HCT116 (cell line): ENCODE data around the gene RASAL2. TPM values are rescaled to one million over a fixed set of nuclear protein-coding genes. Genes with fewer than 3 reads are reported as not detected.

ENCODE experiments used
- ATAC-seq: fragments of 200-7000 bp; cut with Tn5 transposase; 2 replicates; pipeline ENCODE4 v1.9.1; 2020; ENCODE audit warnings: mild to moderate bottlenecking, moderate library complexity
- BruUV-seq: library from RNA; stranded (reverse); fragments of 400-500 nt; replicated peaks from 2 replicates; lab custom pipeline; 2021; lab: Mats Ljungman, UMichigan
- CTCF ChIA-PET: fragments of 300-600 bp; sonication (Branson Sonifier 250); formaldehyde crosslinking; loops from one replicate; lab custom pipeline; 2021; ENCODE audit warnings: antibody characterized with exemption; lab: Charles Lee
- POLR2A ChIA-PET: fragments of 300-600, 350-600 bp; sonication (Branson Sonifier 250); formaldehyde crosslinking; loops from one replicate; lab custom pipeline; 2021; ENCODE audit warnings: antibody characterized with exemption; lab: Charles Lee
- RAD21 ChIA-PET, 2 experiments: fragments of 300-600 bp; sonication (Branson Sonifier 250); formaldehyde crosslinking; loops; one replicate each; lab custom pipeline; 2023; ENCODE audit warnings: low total read pairs in 2 of 2; ENCODE audit not compliant: uncharacterized antibody in 2 of 2, unreplicated experiment in 2 of 2, low non-redundant PET in 1 of 2; lab: Charles Lee
- DNase-seq: peaks from one replicate; pipeline ENCODE4 v3.0.0-alpha.2; 2010; ENCODE audit warnings: low read depth, low spot score
- H2AFZ ChIP-seq: fragments of 200-600 bp; shearing (Covaris generic), sonication (generic); 2 replicates; pipeline ENCODE4 v1.6.1; 2017; ENCODE audit warnings: low read depth, mixed run types, mixed read lengths, antibody characterized with exemption, low read length; ENCODE audit not compliant: poor library complexity, severe bottlenecking
- H3K27ac ChIP-seq: 2 replicates; pipeline ENCODE4 v1.5.1; 2012; ENCODE audit warnings: low read depth, low read length
- H3K27me3 ChIP-seq: fragments of 200-600 bp; sonication (generic); 2 replicates; pipeline ENCODE4 v1.6.1; 2016; ENCODE audit warnings: mixed run types, low read length, mixed read lengths; ENCODE audit not compliant: insufficient read depth
- H3K36me3 ChIP-seq, 2 experiments: fragments of 200-500 bp in 1 of 2; fragments of 200-600 bp in 1 of 2; sonication (Bioruptor generic) in 1 of 2; sonication (generic) in 1 of 2; 2 replicates each; pipeline versions ENCODE4 v1.5.1 to v1.6.1; 2014 to 2016; ENCODE audit warnings: low read length in 2 of 2, inconsistent platforms in 1 of 2, mixed read lengths in 1 of 2, mixed run types in 1 of 2; ENCODE audit not compliant: insufficient read depth in 2 of 2, control insufficient read depth in 1 of 2
- H3K4me1 ChIP-seq, 2 experiments: fragments of 200-600 bp in 1 of 2; sonication (generic) in 1 of 2; 2 replicates each; pipeline versions ENCODE4 v1.5.1 to v1.6.1; 2012 to 2017; ENCODE audit warnings: low read length in 2 of 2, inconsistent platforms in 1 of 2, mild to moderate bottlenecking in 1 of 2, mixed read lengths in 1 of 2, mixed run types in 1 of 2, moderate library complexity in 1 of 2; ENCODE audit not compliant: insufficient read depth in 2 of 2, control insufficient read depth in 1 of 2
- H3K4me2 ChIP-seq: fragments of 200-600 bp; sonication (generic); 2 replicates; pipeline ENCODE4 v1.6.1; 2017; ENCODE audit warnings: mixed run types, low read length, mixed read lengths
- H3K4me3 ChIP-seq, 2 experiments: fragments of 200-600 bp in 1 of 2; sonication (generic) in 1 of 2; replicated peaks in 1 of 2; 2 replicates each; pipeline ENCODE4 v1.5.1; 2011 to 2016; ENCODE audit warnings: low read length in 2 of 2, control low read depth in 1 of 2, low read depth in 1 of 2, mild to moderate bottlenecking in 1 of 2, mixed read lengths in 1 of 2, mixed run types in 1 of 2
- H3K79me2 ChIP-seq: fragments of 200-600 bp; sonication (generic); 2 replicates; pipeline ENCODE4 v1.6.1; 2017; ENCODE audit warnings: mild to moderate bottlenecking, mixed run types, low read length, moderate library complexity, mixed read lengths; ENCODE audit not compliant: insufficient read depth
- H3K9ac ChIP-seq: fragments of 200-600 bp; sonication (generic); 2 replicates; pipeline ENCODE4 v1.6.1; 2016; ENCODE audit warnings: low read length, mixed read lengths
- H3K9me2 ChIP-seq: fragments of 200-600 bp; sonication (generic), shearing (Covaris generic); 2 replicates; pipeline ENCODE4 v1.6.1; 2017; ENCODE audit warnings: mixed run types, mild to moderate bottlenecking, moderate library complexity; ENCODE audit not compliant: insufficient read depth
- H3K9me3 ChIP-seq, 2 experiments: fragments of 200-500 bp in 1 of 2; fragments of 200-600 bp in 1 of 2; sonication (Bioruptor generic) in 1 of 2; sonication (generic) in 1 of 2; 2 replicates each; pipeline ENCODE4 v1.6.1; 2014 to 2017; ENCODE audit warnings: low read length in 2 of 2, mixed read lengths in 2 of 2, inconsistent platforms in 1 of 2, low read depth in 1 of 2, mild to moderate bottlenecking in 1 of 2, mixed run types in 1 of 2, moderate library complexity in 1 of 2; ENCODE audit not compliant: control insufficient read depth in 1 of 2, insufficient read depth in 1 of 2
- H4K20me1 ChIP-seq: fragments of 200-600 bp; sonication (generic), shearing (Covaris generic); 2 replicates; pipeline ENCODE4 v1.6.1; 2017; ENCODE audit warnings: mixed run types, mild to moderate bottlenecking, moderate library complexity; ENCODE audit not compliant: insufficient read depth
- CBX3 ChIP-seq: IDR thresholded peaks from 2 replicates; pipeline ENCODE4 v1.6.1; 2012; ENCODE audit warnings: low read depth
- EGR1 ChIP-seq: IDR thresholded peaks from 2 replicates; pipeline ENCODE4 v1.6.1; 2012; ENCODE audit warnings: low read depth
- EZH2 ChIP-seq: fragments of 200-600 bp; sonication (generic); IDR thresholded peaks from 2 replicates; pipeline ENCODE4 v1.6.1; 2017; ENCODE audit warnings: antibody characterized with exemption, mixed run types
- EZH2phosphoT487 ChIP-seq: fragments of 200-600 bp; IDR thresholded peaks from 2 replicates; pipeline ENCODE4 v1.6.1; 2018; ENCODE audit warnings: antibody characterized with exemption, borderline replicate concordance
- JUND ChIP-seq: IDR thresholded peaks from 2 replicates; pipeline ENCODE4 v1.6.1; 2012
- POLR2A ChIP-seq: IDR thresholded peaks from 2 replicates; pipeline ENCODE4 v1.7.0; 2011; ENCODE audit warnings: borderline replicate concordance; ENCODE audit not compliant: insufficient read depth, insufficient read length; ENCODE audit errors: extremely low read depth
- RAD21 ChIP-seq: IDR thresholded peaks from 2 replicates; pipeline ENCODE4 v1.6.1; 2012; ENCODE audit warnings: low read depth, mild to moderate bottlenecking
- REST ChIP-seq: IDR thresholded peaks from 2 replicates; pipeline ENCODE4 v1.6.1; 2012; ENCODE audit warnings: low read depth
- SP1 ChIP-seq: IDR thresholded peaks from 2 replicates; pipeline ENCODE4 v1.6.1; 2012; ENCODE audit warnings: low read depth
- TCF7L2 ChIP-seq: IDR thresholded peaks from 2 replicates; pipeline ENCODE4 v1.7.0; 2011; ENCODE audit warnings: borderline replicate concordance, inconsistent platforms; ENCODE audit not compliant: insufficient read depth, insufficient read length; ENCODE audit errors: extremely low read depth
- YY1 ChIP-seq: IDR thresholded peaks from 2 replicates; pipeline ENCODE4 v1.6.1; 2011; ENCODE audit warnings: low read length, low read depth, moderate library complexity, mild to moderate bottlenecking; ENCODE audit not compliant: insufficient replicate concordance; ENCODE audit errors: extremely low read depth
- ZBTB33 ChIP-seq: IDR thresholded peaks from 2 replicates; pipeline ENCODE4 v1.6.1; 2011; ENCODE audit warnings: mild to moderate bottlenecking, low read length, moderate library complexity; ENCODE audit not compliant: insufficient replicate concordance; ENCODE audit errors: extremely low read depth
- ZFX ChIP-seq: fragments of 450-650 bp; IDR thresholded peaks from 2 replicates; pipeline ENCODE4 v1.6.1; 2017
- intact Hi-C: fragments of 100-400 bp; cut with micrococcal nuclease; formaldehyde crosslinking; loops from 2 replicates; pipeline ENCODE4 v1.10.0; 2022
- total RNA-seq: library from RNA; stranded (reverse); gene quantifications from one replicate; pipeline ENCODE4 v1.2.1, GENCODE V29; 2021; ENCODE audit not compliant: unreplicated experiment
- TF ChIP-seq, protein P1 (sequence below): IDR thresholded peaks from 2 replicates; pipeline ENCODE4 v1.6.1; 2012
- TF ChIP-seq, protein P2 (sequence below): IDR thresholded peaks from 2 replicates; pipeline ENCODE4 v1.6.1; 2012
- TF ChIP-seq, protein P3 (sequence below), 3 experiments: fragments of 200-600 bp in 1 of 3; sonication (generic) in 1 of 3; IDR thresholded peaks in 2 of 3; conservative IDR thresholded peaks in 1 of 3; 2 replicates each; pipeline ENCODE4 v1.5.1; 2012 to 2017; ENCODE audit warnings: low read depth in 2 of 3, low read length in 2 of 3, antibody characterized with exemption in 1 of 3, borderline replicate concordance in 1 of 3, control low read depth in 1 of 3, mild to moderate bottlenecking in 1 of 3, mixed read lengths in 1 of 3, mixed run types in 1 of 3, moderate library complexity in 1 of 3; ENCODE audit not compliant: insufficient read depth in 1 of 3

Gene RASAL2
- total RNA-seq, 1 experiment from 2014 or later: 11.7 TPM

GRCh38 chr1:178411756-178412399, 318.0 kb downstream of the RASAL2 start:
- Histone ChIP-seq H3K9me3 (peaks cover 0 to 3% of the 10 kb centered on the region in 2 experiments; a peak in 1 of 4 replicates), H3K36me3 (no peaks in the 10 kb centered on the region), H3K9ac (no peak overlapping the region), H3K4me3 (no peak overlapping the region), H4K20me1 (no peaks in the 10 kb centered on the region), H3K9me2 (no peaks in the 10 kb centered on the region)
- DNase-seq: no peak
- intact Hi-C loops: no loop called here
- POLR2A ChIA-PET: no interaction called here
- TF ChIP-seq, protein P1, sequence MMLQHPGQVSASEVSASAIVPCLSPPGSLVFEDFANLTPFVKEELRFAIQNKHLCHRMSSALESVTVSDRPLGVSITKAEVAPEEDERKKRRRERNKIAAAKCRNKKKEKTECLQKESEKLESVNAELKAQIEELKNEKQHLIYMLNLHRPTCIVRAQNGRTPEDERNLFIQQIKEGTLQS: no peak
- TF ChIP-seq POLR2A (no peak), EGR1 (no peak), EZH2 (no peak), EZH2phosphoT487 (no peak), JUND (no peak), REST (no peak), ZBTB33 (no peak), CBX3 (no peak), SP1 (no peak), TCF7L2 (no peak), YY1 (no peak), ZFX (no peak), RAD21 (no peak)
- TF ChIP-seq, protein P2, sequence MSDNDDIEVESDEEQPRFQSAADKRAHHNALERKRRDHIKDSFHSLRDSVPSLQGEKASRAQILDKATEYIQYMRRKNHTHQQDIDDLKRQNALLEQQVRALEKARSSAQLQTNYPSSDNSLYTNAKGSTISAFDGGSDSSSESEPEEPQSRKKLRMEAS: no peak
- TF ChIP-seq, protein P3, sequence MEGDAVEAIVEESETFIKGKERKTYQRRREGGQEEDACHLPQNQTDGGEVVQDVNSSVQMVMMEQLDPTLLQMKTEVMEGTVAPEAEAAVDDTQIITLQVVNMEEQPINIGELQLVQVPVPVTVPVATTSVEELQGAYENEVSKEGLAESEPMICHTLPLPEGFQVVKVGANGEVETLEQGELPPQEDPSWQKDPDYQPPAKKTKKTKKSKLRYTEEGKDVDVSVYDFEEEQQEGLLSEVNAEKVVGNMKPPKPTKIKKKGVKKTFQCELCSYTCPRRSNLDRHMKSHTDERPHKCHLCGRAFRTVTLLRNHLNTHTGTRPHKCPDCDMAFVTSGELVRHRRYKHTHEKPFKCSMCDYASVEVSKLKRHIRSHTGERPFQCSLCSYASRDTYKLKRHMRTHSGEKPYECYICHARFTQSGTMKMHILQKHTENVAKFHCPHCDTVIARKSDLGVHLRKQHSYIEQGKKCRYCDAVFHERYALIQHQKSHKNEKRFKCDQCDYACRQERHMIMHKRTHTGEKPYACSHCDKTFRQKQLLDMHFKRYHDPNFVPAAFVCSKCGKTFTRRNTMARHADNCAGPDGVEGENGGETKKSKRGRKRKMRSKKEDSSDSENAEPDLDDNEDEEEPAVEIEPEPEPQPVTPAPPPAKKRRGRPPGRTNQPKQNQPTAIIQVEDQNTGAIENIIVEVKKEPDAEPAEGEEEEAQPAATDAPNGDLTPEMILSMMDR (IDR thresholded peaks at IDR 0.05 in 2 of 3, conservative IDR thresholded peaks at IDR 0.05 in 1 of 3; ENCODE audit: borderline replicate concordance in 1 of 3, insufficient read depth in 1 of 3, low read depth in 2 of 3, low read length in 2 of 3): no peak
- TF ChIP-seq, all 23 proteins: peak for 0
- Histone ChIP-seq H2AFZ (no peak overlapping the region), H3K4me1 (no peaks in the 10 kb centered on the region), H3K4me2 (no peak overlapping the region), H3K27me3 (no peaks in the 10 kb centered on the region), H3K79me2 (no peaks in the 10 kb centered on the region), H3K27ac (no peak overlapping the region)
- BruUV-seq: no TSS peak
- ChIA-PET RAD21 (no interaction called here), CTCF (no interaction called here)
- no peak for ATAC-seq
